Gastrocnemius medialis (tissue), 4 donors: ENCODE measurements around the gene RNF144A. TPM values are rescaled to one million over a fixed set of nuclear protein-coding genes. Genes with fewer than 3 reads are reported as not detected.

Experiments
- ATAC-seq, 2 donors: fragments of 150-250 bp; one replicate each; pipeline ENCODE4 v1.9.1; 2016
- DNase-seq, 2 donors: peaks; one replicate each; pipeline ENCODE4 v3.0.0-alpha.2; 2019
- H3K27ac ChIP-seq, 4 donors: fragments of 200-600 bp; sonication (generic); 1 replicate in 1 of 4; 2 replicates in 3 of 4; pipeline ENCODE4 v1.5.1; 2016 to 2018; ENCODE audit warnings: mild to moderate bottlenecking in 2 of 4, moderate library complexity in 1 of 4
- H3K27me3 ChIP-seq, 3 donors: fragments of 200-600 bp; sonication (generic) in 2 of 3; 1 replicate in 1 of 3; 2 replicates in 2 of 3; pipeline versions ENCODE4 v1.5.1 to v1.6.0; 2016 to 2019; ENCODE audit warnings: mild to moderate bottlenecking in 1 of 3, moderate library complexity in 1 of 3
- H3K36me3 ChIP-seq, 2 donors: fragments of 200-600 bp; sonication (generic) in 1 of 2; one replicate each; pipeline ENCODE4 v1.5.1; 2017 to 2018
- H3K4me1 ChIP-seq, 2 donors: fragments of 200-600 bp; sonication (generic) in 1 of 2; one replicate each; pipeline ENCODE4 v1.5.1; 2016 to 2017; ENCODE audit warnings: mild to moderate bottlenecking in 2 of 2
- H3K4me3 ChIP-seq, 4 donors: fragments of 200-600 bp; sonication (generic) in 3 of 4; 1 replicate in 1 of 4; 2 replicates in 3 of 4; pipeline ENCODE4 v1.5.1; 2016 to 2019; ENCODE audit warnings: mild to moderate bottlenecking in 2 of 4
- H3K9me3 ChIP-seq, 3 donors: fragments of 200-600 bp; sonication (generic) in 2 of 3; 1 replicate in 1 of 3; 2 replicates in 2 of 3; pipeline ENCODE4 v1.5.1; 2016 to 2019
- POLR2A ChIP-seq, 2 donors: fragments of 450-650 bp; IDR thresholded peaks; one replicate each; pipeline ENCODE4 v1.6.1; 2017; ENCODE audit warnings: antibody characterized with exemption in 2 of 2, mild to moderate bottlenecking in 2 of 2, moderate library complexity in 2 of 2
- in situ Hi-C, 4 donors: fragments of 200-750 bp; cut with MboI; loops; one replicate each; pipeline versions ENCODE4 v1.15.0 to v1.8.0; 2017; ENCODE audit warnings: low sequenced_read_pairs in 4 of 4
- intact Hi-C: fragments of 100-400 bp; cut with DNase I; formaldehyde crosslinking; loops from one replicate; pipeline ENCODE4 v1.15.1; 2023; ENCODE audit warnings: low total_unique reads
- total RNA-seq, 4 donors: library from RNA; depleted of rRNA; stranded (reverse); fragments of >200 nt; gene quantifications; one replicate each; pipeline versions ENCODE4 v1.1.0 to v1.2.3, GENCODE V29; 2016
- TF ChIP-seq, protein P1 (sequence below), 5 experiments: fragments of 450-650 bp in 3 of 5; fragments of 200-600 bp in 2 of 5; sonication (generic) in 2 of 5; IDR thresholded peaks in 4 of 5; conservative IDR thresholded peaks in 1 of 5; 1 replicate in 4 of 5; 2 replicates in 1 of 5; pipeline ENCODE4 v1.5.1; 2016 to 2019; ENCODE audit warnings: antibody characterized with exemption in 5 of 5, mild to moderate bottlenecking in 3 of 5, moderate library complexity in 3 of 5

The RNF144A gene
- total RNA-seq, 4 donors from 2014 or later = 4.9 to 16.2 (median 10.2) TPM

DNA sequence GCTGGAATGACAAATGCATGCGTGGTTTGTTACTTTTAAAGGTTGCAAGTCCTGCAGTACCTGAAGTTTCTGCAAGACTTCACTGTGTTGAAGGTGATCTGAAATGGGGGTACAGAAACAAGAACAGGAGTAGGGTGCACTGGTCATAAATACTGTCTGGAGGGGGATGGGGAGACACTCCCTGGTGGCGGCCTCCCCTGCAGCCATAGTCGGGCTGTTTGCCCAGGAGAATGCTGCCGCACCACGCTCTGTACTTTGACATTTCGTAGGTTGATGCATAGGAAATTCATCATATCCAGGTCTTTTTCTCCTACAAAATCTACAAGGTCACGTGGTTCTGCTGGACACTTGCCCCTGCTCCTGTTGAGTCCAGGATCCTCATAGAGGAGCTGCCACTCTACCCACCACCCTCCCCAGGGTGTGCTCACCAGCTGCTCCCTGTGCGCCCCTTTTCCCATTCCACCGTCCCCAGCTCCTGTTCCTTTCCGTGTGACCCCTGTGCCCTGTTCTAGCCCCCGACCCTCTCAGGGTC, 103.8 kb downstream of the RNF144A start:
- in situ Hi-C loops (no loop called here), intact Hi-C loops (no loop called here)
- Histone ChIP-seq H3K4me3 (no peak overlapping the region), H3K4me1 (peaks cover 46 to 64% of the 10 kb centered on the region in 2 donors), H3K27ac (peak overlapping the region in 3 of 4 donors; percentile 37 to 47 (median 44)), H3K9me3 (no peaks in the 10 kb centered on the region), H3K27me3 (no peaks in the 10 kb centered on the region), H3K36me3 (peaks cover 0 to 9% of the 10 kb centered on the region in 2 donors)
- DNase-seq (no peak), ATAC-seq (no peak)
- TF ChIP-seq POLR2A (IDR thresholded peaks at IDR 0.05) = no peak
- TF ChIP-seq, protein P1, sequence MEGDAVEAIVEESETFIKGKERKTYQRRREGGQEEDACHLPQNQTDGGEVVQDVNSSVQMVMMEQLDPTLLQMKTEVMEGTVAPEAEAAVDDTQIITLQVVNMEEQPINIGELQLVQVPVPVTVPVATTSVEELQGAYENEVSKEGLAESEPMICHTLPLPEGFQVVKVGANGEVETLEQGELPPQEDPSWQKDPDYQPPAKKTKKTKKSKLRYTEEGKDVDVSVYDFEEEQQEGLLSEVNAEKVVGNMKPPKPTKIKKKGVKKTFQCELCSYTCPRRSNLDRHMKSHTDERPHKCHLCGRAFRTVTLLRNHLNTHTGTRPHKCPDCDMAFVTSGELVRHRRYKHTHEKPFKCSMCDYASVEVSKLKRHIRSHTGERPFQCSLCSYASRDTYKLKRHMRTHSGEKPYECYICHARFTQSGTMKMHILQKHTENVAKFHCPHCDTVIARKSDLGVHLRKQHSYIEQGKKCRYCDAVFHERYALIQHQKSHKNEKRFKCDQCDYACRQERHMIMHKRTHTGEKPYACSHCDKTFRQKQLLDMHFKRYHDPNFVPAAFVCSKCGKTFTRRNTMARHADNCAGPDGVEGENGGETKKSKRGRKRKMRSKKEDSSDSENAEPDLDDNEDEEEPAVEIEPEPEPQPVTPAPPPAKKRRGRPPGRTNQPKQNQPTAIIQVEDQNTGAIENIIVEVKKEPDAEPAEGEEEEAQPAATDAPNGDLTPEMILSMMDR (IDR thresholded peaks at IDR 0.05 in 4 of 5, conservative IDR thresholded peaks at IDR 0.05 in 1 of 5) = no peak

DNA sequence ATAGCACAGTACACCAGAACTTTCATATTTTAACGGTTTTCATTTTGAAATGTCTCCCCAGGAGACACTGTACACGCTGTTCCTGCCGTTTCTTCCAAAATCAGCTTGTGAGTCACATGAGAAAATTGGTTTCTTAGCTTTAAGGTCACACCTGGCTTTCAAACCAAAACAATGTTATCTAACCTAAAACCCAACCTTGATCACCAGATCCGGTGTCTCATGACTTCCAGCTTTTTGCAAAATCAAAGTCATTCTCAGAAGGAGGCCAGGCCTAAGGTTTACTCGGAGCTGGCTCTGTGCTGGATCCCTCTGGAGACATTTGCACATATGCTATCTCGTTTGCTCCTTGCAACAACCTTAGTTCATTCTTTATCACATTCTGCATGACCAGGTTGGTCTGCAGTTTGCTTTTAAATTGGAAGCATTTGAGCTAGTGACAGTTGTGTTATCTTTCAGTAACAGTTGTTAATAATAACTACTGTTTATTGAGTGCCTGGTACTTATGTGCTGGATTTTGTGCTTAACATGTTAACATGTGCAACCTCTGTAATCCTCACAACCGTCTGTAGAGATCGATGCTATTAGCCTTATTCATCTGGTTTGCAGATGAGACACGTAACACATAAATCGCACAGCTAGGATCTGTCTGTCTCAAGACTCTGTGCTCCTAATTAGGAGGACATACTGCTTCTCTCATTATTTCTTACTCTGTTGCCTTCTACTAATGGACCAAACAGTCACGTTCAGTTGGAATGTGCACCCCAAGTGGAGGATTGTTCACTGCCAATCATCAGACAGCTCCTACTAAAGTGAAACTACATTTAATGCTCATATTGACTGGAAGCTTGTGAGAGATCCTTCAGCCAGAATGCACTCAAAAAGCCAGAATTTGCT, 105.5 kb downstream of the RNF144A start:
- TF ChIP-seq, protein P1 (IDR thresholded peaks at IDR 0.05 in 4 of 5, conservative IDR thresholded peaks at IDR 0.05 in 1 of 5) = no peak
- TF ChIP-seq POLR2A (IDR thresholded peaks at IDR 0.05) = no peak
- H3K4me3 ChIP-seq = no peak overlapping the region
- DNase-seq (no peak), ATAC-seq (peak; percentile 37 to 54)
- H3K9me3 ChIP-seq = no peaks in the 10 kb centered on the region
- H3K36me3 ChIP-seq = peaks cover 0 to 9% of the 10 kb centered on the region in 2 donors
- intact Hi-C loops = no loop called here
- in situ Hi-C loops = no loop called here
- no peaks in the 10 kb centered on the region for H3K27me3 ChIP-seq
- H3K4me1 ChIP-seq = peaks cover 37 to 56% of the 10 kb centered on the region in 2 donors
- H3K27ac ChIP-seq = peak overlapping the region; percentile 37 to 54 (median 46)

DNA sequence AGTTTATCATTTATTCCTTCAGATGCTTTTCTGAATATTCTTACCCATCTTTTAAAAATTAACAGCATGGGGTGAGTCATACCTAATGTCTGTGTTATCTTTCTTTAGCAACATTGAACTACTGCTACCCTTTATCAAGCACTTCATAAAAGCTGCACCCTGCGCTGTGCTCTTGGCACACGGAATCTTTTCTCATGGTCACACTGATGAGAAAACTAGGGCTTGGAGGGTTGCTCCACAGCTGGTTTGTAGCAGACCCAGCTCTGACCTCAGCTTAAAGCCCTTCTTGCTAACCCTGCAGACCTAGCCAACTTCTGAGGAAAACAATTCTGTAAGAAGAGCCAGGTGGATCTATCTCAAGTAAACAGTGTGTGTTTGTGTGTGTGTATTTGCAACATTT, 106.3 kb downstream of the RNF144A start:
- in situ Hi-C loops = no loop called here
- no peak for TF ChIP-seq POLR2A (IDR thresholded peaks at IDR 0.05)
- TF ChIP-seq, protein P1 (IDR thresholded peaks at IDR 0.05 in 4 of 5, conservative IDR thresholded peaks at IDR 0.05 in 1 of 5) = no peak
- ATAC-seq (peak; percentile 59 to 66), DNase-seq (no peak)
- no peaks in the 10 kb centered on the region for H3K27me3 ChIP-seq
- H3K36me3 ChIP-seq = peaks cover 0 to 9% of the 10 kb centered on the region in 2 donors
- H3K27ac ChIP-seq = peak overlapping the region; percentile 37 to 54 (median 44)
- peaks cover 35 to 48% of the 10 kb centered on the region in 2 donors for H3K4me1 ChIP-seq
- H3K9me3 ChIP-seq = no peaks in the 10 kb centered on the region
- H3K4me3 ChIP-seq = no peak overlapping the region
- intact Hi-C loops = no loop called here

DNA sequence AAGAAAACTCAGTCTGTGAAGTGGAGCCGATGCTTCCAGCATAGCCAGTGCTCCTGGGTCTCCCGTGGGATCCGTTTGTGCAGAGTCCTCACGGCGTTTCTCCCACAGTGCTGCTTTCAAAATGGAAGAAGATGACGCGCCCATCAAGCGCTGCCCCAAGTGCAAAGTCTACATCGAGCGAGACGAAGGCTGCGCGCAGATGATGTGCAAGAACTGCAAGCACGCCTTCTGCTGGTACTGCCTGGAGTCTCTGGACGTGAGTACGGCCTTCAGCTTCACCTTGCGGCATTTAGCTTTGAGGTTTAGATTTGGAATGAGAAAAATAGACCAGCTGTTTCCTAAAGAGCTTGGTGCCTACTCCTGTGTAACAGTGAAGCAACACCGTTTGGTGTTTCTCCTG, 107.0 kb downstream of the RNF144A start:
- DNase-seq (no peak), ATAC-seq (no peak)
- Histone ChIP-seq H3K27me3 (no peaks in the 10 kb centered on the region), H3K4me3 (no peak overlapping the region), H3K4me1 (peaks cover 40 to 45% of the 10 kb centered on the region in 2 donors), H3K36me3 (peaks cover 0 to 9% of the 10 kb centered on the region in 2 donors), H3K27ac (peak overlapping the region in 1 of 4 donors; percentile 47), H3K9me3 (no peaks in the 10 kb centered on the region)
- TF ChIP-seq, protein P1 (IDR thresholded peaks at IDR 0.05 in 4 of 5, conservative IDR thresholded peaks at IDR 0.05 in 1 of 5) = no peak
- no peak for TF ChIP-seq POLR2A (IDR thresholded peaks at IDR 0.05)
- intact Hi-C loops = no loop called here
- in situ Hi-C loops = no loop called here
